ENCODE results near the gene CHPF2. TPM values are rescaled to one million over a fixed set of nuclear protein-coding genes. Genes with fewer than 3 reads are reported as not detected.

CHPF2 gene
- total RNA-seq, 4 donors from 2014 or later = 21.5 to 28.6 (median 25.4) TPM

DNA sequence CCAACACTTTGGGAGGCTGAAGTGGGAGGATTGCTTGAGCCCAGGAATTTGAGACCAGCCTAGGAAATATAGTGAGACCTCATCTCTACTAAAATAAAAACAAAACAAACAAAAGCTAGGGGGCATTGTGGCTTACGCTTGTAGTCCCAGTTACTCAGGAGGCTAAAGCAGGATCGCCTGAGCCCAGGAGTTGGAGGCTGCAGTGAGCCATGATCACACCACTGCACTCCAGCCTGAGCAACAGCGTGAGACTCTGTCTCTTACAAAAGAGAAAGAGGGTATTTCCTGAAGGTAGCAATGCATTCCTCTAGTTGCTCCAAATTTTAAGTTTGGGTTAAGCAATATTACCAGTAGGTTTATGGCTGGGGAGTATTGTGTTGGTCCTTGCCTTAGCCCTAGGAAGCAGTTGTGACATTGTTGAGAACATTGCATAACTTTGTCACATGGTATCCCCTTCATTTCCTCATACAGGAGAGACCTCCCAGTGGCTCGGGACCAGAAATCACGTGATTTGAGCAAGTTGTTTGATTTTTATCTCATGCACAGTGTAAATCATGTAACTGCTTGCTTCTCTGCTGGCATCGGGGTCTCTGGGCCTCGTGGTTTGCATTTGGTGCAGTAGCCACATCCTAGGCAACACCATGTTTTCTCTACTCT is 39.5 kb downstream of the CHPF2 start:
- WGBS = 22% methylated on average over 7 of the region's 7 CpGs
- Histone ChIP-seq H3K27me3 (no peaks in the 10 kb centered on the region), H3K27ac (peak overlapping the region; percentile 77), H3K9me3 (no peaks in the 10 kb centered on the region), H3K36me3 (no peaks in the 10 kb centered on the region), H3K4me3 (no peak overlapping the region), H3K4me1 (peaks cover 50% of the 10 kb centered on the region)
- peak; percentile 52 to 99 (median 92) for TF ChIP-seq POLR2AphosphoS5 (IDR thresholded peaks at IDR 0.05)
- TF ChIP-seq, protein P1, sequence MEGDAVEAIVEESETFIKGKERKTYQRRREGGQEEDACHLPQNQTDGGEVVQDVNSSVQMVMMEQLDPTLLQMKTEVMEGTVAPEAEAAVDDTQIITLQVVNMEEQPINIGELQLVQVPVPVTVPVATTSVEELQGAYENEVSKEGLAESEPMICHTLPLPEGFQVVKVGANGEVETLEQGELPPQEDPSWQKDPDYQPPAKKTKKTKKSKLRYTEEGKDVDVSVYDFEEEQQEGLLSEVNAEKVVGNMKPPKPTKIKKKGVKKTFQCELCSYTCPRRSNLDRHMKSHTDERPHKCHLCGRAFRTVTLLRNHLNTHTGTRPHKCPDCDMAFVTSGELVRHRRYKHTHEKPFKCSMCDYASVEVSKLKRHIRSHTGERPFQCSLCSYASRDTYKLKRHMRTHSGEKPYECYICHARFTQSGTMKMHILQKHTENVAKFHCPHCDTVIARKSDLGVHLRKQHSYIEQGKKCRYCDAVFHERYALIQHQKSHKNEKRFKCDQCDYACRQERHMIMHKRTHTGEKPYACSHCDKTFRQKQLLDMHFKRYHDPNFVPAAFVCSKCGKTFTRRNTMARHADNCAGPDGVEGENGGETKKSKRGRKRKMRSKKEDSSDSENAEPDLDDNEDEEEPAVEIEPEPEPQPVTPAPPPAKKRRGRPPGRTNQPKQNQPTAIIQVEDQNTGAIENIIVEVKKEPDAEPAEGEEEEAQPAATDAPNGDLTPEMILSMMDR (IDR thresholded peaks at IDR 0.05) = no peak
- DNase-seq (ENCODE audit: low spot score in 2 of 2) = peak in 1 of 2 donors; percentile 91

DNA sequence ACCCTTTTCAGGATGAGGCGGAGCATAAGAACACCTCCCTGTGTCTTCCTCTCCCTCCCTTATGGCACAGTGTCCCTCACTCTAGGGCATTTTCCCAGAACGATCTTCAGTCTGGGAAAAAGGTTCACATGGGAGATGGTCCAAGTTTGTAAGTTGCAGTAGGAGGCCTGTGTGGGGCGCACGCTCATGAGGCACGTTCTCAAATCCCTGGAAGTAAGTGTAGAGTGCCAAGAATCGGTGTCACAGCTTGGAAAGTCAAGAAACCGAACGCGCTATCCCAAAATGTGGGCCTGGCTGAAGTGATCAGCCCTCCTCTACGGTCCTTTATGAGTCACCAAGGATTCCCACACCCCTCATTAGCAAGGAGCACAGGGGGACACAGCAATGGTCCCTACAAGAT is 40.1 kb downstream of the CHPF2 start:
- Histone ChIP-seq H3K27me3 (no peaks in the 10 kb centered on the region), H3K27ac (peak overlapping the region; percentile 77), H3K4me1 (peaks cover 54% of the 10 kb centered on the region), H3K4me3 (no peak overlapping the region), H3K9me3 (no peaks in the 10 kb centered on the region), H3K36me3 (no peaks in the 10 kb centered on the region)
- WGBS = 34% methylated on average over 10 of the region's 10 CpGs
- no peak for DNase-seq (ENCODE audit: low spot score in 2 of 2)
- TF ChIP-seq, protein P1 (IDR thresholded peaks at IDR 0.05) = peak in 1 of 2 donors; percentile 11
- TF ChIP-seq EP300 (IDR thresholded peaks at IDR 0.05) = no peak

DNA sequence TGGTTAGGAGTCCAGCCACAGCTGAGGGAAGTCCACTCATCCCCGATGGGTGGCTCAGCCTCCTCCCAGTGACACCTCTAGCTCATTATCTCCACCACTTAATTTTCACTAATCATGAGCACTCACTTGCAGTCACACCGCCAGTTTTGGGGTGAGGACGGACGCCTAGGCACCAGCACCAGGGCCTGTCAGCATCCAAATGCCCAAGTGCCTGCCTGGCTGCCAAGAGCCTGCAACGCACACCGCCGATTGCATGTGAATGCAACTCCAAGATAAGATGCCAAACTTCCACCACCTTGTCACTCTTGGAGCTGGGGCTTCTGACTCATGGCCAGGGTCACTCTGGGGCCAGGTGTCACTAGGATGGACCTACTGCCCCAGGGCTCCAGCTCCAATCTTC is 40.6 kb downstream of the CHPF2 start:
- Histone ChIP-seq H3K4me3 (no peak overlapping the region), H3K9me3 (no peaks in the 10 kb centered on the region), H3K4me1 (peaks cover 58% of the 10 kb centered on the region), H3K36me3 (no peaks in the 10 kb centered on the region), H3K27ac (no peak overlapping the region), H3K27me3 (no peaks in the 10 kb centered on the region)
- no peak for DNase-seq (ENCODE audit: low spot score in 2 of 2)
- 49% methylated on average over 6 of the region's 7 CpGs for WGBS
- TF ChIP-seq, protein P1 (IDR thresholded peaks at IDR 0.05) = no peak
- no peak for TF ChIP-seq POLR2A (IDR thresholded peaks at IDR 0.05)
- no peak for TF ChIP-seq POLR2AphosphoS5 (IDR thresholded peaks at IDR 0.05)
- no peak for TF ChIP-seq EP300 (IDR thresholded peaks at IDR 0.05)

DNA sequence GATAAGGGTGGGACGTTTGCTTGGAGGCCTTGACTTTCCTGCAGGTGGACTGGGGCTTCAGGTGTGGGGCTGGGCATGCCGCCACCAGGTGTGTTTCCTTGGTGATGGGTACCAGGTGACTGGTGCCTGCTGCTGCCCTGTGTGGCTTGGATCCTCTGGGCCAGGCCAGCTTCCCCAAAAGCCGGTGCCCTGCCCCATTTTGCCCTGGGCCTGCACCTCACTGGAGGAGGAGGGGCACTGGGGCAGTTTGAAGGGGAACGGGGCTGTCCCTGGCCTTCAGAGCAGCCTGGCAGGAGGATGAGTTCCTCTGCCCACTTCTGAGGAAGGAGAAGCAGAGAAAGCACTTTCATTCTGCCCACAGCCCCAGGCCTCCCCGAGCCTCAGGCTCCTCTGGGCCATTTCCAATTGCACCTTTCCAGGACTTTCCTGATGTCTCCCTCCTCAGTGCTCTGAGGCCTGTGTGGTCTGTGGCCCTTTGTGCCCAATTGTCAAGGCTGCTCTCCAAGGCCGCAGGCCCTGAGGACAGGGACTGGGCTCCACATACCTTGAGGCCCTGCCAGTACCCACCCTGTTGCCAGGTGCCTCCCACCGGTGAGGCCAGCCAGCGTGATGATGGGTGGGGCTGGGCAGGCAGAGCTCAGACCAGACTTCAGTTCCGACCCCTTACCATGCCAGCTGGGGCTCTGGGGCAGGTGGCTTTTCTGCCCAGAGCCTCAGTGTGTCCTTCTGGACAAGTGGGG is 41.5 kb downstream of the CHPF2 start:
- Histone ChIP-seq H3K27ac (no peak overlapping the region), H3K4me3 (no peak overlapping the region)

DNA sequence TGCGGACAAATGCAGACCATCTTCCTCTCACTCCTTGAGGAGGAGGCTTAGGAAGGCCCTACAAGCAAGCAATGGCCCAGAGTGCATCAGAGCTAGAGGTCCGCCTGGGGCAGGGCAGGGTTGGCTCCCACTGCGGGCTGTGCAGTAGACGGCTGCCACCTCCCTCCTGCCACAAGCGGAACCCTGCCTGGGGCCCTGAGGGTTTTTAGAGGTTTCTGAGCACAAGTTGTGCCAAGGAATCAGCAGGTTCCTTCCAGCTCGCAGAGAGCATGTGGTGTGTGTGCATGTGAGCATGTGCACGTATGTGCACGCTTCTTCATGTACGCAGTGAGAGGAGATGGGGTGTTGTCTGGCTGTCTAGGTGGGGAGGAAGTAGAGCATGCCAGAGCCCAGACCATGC is 42.1 kb downstream of the CHPF2 start:
- no peak for TF ChIP-seq EP300 (IDR thresholded peaks at IDR 0.05)
- H3K4me3 ChIP-seq = no peak overlapping the region
- no peak for DNase-seq (ENCODE audit: low spot score in 2 of 2)
- no peaks in the 10 kb centered on the region for H3K9me3 ChIP-seq
- no peak overlapping the region for H3K27ac ChIP-seq
- H3K27me3 ChIP-seq = no peaks in the 10 kb centered on the region
- H3K36me3 ChIP-seq = no peaks in the 10 kb centered on the region
- WGBS = 62% methylated on average over 5 of the region's 9 CpGs
- peaks cover 58% of the 10 kb centered on the region for H3K4me1 ChIP-seq

More for the DNA sequence above, 41.5 kb downstream of the CHPF2 start:
- Histone ChIP-seq H3K4me1 (peaks cover 58% of the 10 kb centered on the region), H3K36me3 (no peaks in the 10 kb centered on the region), H3K9me3 (no peaks in the 10 kb centered on the region), H3K27me3 (no peaks in the 10 kb centered on the region)
- whole genome bisulfite sequencing = 63% methylated on average over 4 of the region's 9 CpGs
- DNase-seq (ENCODE audit: low spot score in 2 of 2) = no peak
- no peak for TF ChIP-seq POLR2AphosphoS5 (IDR thresholded peaks at IDR 0.05)
- TF ChIP-seq, protein P1 (IDR thresholded peaks at IDR 0.05) = no peak
- TF ChIP-seq POLR2A (IDR thresholded peaks at IDR 0.05) = no peak
- no peak for TF ChIP-seq EP300 (IDR thresholded peaks at IDR 0.05)
